T-helper 1 cell treated with Interleukin-12 subunit alpha and Interleukin-12 subunit beta and Interleukin-4 antibody, amounts not matched to agents 30 ng/mL and 1 ng/mL, for 36 hours (primary cell): ENCODE data around the gene NCOA7. TPM values are rescaled to one million over a fixed set of nuclear protein-coding genes. Genes with fewer than 3 reads are reported as not detected.

ENCODE experiments used
- intact Hi-C: fragments of 100-400 bp; cut with micrococcal nuclease; formaldehyde crosslinking; loops from one replicate; pipeline ENCODE4 v1.15.1; 2024
- total RNA-seq: library from RNA; stranded (reverse); gene quantifications from 2 replicates; pipeline ENCODE4 v1.2.3, GENCODE V29; 2022

NCOA7 gene
- total RNA-seq, 1 donor from 2014 or later, result 51.3 TPM

DNA sequence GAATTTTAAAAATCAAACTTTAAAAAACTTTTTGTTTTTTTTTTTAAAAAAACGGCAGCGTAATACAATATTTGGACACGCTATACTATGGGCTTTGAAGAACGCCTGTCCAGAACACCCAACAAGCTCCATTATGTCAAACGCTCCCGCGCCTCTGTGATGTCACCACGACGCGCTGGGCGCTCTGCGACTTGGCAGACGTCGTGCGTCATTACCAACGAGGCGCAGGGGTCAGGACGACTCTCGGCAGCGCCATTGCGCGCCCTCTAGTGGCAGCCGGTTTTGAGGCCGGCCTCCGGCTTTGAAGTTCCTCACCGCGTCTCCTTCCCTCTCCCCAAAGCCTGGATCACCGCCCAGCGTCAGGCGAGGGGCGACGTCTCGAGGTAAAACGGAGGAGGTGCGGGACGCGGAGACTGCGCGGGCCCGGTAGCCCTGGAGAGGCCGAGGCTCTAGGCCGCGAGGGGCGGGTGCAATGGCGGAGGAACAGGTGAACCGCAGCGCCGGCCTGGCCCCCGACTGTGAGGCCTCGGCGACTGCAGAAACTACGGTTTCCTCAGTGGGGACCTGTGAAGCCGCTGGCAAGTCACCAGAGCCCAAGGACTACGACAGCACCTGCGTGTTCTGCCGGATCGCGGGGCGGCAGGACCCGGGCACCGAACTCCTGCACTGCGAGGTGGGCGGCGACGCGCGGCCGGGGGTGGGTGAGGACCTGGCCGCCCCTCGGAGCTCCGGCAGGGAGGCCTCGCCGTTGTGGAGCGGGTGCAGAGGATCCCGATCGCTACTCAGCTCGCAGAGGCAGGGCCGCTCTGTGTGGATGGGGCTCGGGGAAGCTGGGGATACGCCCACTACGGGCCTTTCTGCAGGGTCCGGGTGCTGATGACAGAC lies 166.0 kb downstream of the NCOA7 start, which contains the start of gene HINT3:
HINT3 (plus strand) TSS at position 265 of the 885 bp plus-strand sequence; CDS start at position 473, 208 bp downstream.
- intact Hi-C loops, result loop anchor here (1.0 kb wide), 13 partner anchors 18 to 645 kb away; partner anchors contain the start of genes CENPW and TRMT11

DNA sequence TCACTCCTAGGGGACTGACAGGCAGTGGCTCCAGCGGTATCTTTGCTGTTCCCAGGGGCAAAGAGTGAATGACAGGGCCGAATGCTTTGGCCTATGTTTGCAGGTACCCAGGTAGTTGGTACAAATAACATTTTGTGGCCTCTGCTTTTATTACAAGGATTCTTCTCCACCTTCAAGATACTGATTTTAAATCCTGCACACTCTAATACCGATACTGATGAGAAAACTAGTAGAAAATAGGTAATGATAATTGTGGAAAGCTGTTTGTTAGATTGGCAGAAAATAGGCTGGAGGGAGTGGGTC lies 166.6 kb downstream of the NCOA7 start:
- intact Hi-C loops, result no loop called here

GRCh38 chr6:125957845-125958244 lies 167.1 kb downstream of the NCOA7 start:
- intact Hi-C loops, result no loop called here

- intact Hi-C loops, result no loop called here
Observed at GRCh38 chr6:125959041-125959440, 168.3 kb downstream of the NCOA7 start.

GRCh38 chr6:125961117-125961516 lies 170.4 kb downstream of the NCOA7 start:
- intact Hi-C loops, result no loop called here

- intact Hi-C loops, result no loop called here
Observed at GRCh38 chr6:125962900-125963497, 172.2 kb downstream of the NCOA7 start.

DNA sequence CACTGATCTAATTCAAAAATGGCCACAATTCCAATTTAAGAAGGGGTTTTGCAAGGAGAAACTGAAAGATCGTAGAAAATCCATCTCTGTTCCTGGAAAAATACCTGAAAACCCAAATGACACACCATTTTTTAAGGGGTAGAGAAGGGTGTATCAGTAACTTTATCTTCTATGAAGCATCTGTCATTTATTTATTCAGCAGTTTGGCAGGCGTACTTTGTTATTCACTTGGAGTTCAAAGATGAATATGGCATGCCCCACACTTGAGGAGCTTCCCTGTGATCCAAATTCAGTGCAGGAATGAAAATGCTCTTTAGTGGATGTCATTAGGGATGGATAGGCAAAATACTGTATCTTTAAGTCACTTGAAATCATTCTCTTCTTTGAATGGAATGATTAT lies 173.1 kb downstream of the NCOA7 start:
- intact Hi-C loops, result no loop called here

DNA sequence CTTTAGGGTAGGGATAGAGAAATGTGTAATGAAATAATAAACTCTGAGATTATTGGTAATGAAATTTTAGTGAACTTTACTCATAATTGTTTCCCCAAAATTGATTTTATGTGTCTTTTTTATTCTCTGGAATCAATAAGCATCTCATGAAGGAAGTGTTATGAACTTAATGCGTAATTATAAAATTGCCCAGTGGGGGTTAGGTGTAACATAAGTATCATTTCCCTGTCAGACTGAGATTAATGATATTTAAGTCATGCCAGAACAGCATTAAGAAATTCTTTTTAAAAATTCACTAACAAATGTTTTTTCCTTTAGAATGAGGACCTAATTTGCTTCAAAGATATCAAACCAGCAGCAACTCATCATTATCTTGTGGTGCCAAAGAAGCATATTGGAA lies 175.8 kb downstream of the NCOA7 start:
- intact Hi-C loops, result no loop called here

DNA sequence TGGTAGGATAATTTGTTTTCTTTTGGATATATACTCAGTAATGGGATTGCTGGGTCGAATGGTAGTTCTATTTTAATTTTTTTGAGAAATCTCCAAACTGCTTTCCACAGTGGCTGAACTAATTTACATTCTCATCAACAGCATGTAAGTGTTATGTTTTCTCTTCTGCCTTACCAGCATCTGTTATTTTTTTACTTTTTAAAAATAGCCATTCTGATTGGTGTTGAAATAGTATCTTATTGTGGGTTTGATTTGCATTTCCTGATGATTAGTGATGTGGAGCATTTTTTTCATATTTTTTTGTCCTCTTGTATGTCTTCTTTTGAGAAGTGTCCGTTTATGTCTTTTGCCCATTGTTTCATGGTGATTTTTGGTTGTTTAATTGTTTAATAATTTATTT lies 177.7 kb downstream of the NCOA7 start:
- intact Hi-C loops, result no loop called here

DNA sequence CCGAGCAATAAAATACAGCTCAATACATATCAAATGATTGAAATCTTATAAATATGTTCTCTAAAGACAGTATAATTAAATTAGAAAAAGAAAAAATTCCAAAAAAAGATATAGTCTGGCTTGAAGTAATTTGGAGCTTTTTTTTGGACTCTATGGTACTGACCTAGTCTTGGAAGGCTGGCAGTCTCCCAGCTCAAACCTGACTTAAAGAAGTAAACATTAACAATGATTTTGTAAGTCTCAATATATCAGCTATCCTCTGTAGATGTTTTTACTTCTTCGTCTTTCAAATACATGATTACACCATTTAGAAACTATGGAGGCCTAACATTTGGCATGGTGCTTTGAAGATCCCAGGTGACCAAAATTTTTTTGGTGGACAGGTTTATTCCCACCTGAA lies 180.0 kb downstream of the NCOA7 start:
- intact Hi-C loops, result loop anchor here (5.0 kb wide), 1 partner anchor 778 kb away; no protein-coding TSS in a partner anchor

GRCh38 chr6:125972478-125972877 lies 181.7 kb downstream of the NCOA7 start:
- intact Hi-C loops, result loop anchor here (5.0 kb wide), 1 partner anchor 780 kb away; no protein-coding TSS in a partner anchor

DNA sequence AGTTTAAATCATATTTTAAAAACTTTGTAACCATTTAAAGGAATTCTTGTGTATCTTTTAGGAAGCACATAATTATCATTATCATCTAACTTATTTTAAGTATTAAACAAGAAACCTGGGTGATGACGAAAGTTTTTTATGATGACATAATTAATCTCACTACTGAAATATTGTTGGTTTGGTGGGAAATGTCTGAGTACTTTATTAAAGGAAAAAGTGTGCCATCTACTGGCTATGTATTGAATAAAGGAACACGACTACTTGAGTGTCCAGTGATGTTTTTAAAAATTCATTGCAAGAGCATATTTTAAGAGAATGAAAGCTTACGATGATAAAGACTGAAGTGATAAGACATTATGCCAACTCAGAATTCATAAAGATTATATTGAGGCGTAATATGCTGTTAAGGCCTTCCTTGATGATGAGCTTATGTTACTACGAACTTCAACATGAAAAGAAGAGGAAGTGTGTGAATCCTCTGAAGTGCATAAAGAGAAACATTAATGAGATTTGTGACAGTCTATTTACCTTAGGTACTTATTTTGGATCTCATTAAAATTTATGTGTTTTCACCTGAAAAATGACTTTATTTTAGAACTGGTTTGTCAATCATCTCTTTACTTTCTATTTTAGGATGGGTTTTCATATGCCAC lies 183.6 kb downstream of the NCOA7 start:
- intact Hi-C loops, result loop anchor here (1.0 to 5.0 kb wide), 8 partner anchors 18 to 782 kb away; partner anchors contain the start of gene HINT3

DNA sequence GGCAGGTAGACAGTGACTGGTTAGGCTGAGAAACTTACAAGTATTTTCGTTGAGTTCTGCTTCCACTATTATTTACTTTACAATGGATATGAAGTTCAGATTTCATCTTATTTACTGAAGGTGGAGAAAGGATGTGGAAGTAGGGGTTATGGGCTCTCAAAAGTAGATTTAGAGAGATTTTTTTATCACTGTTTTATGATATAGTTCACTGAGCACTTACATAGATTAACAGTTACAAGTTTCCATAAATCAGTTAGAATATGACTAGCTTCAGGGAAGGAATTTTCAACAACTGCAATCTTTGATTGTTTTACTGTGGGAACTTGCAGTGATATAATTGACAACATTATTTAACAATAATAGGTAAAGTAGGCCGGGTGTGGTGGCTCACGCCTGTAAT lies 188.3 kb downstream of the NCOA7 start:
- intact Hi-C loops, result no loop called here

Other genes starting within 250 kb of the NCOA7 start
- gene HEY2, start 41.3 kb upstream of the NCOA7 start, total RNA-seq, result not detected in 2 replicates
- 8.7 and 10.4 TPM in 2 replicates for gene HINT3, start 165.8 kb downstream of the NCOA7 start, total RNA-seq
- 17.0 and 17.3 TPM in 2 replicates for gene TRMT11, start 195.6 kb downstream of the NCOA7 start, total RNA-seq